ENCODE results near the gene SLIT1. TPM values are rescaled to one million over a fixed set of nuclear protein-coding genes. Genes with fewer than 3 reads are reported as not detected.

The SLIT1 gene
- 0.08 TPM for total RNA-seq
- long read RNA-seq, result 0 reads

GRCh38 chr10:97185326-97186058 lies at the start of gene SLIT1:
Gene SLIT1 (minus strand): TSS chr10:97185959. CDS start chr10:97185674, 285 bp downstream.
- intact Hi-C loops (cut with DNase I), result no loop called here
- DNase-seq (ENCODE audit: missing footprints) (peak; percentile 62), ATAC-seq (peak; percentile 10)

DNA sequence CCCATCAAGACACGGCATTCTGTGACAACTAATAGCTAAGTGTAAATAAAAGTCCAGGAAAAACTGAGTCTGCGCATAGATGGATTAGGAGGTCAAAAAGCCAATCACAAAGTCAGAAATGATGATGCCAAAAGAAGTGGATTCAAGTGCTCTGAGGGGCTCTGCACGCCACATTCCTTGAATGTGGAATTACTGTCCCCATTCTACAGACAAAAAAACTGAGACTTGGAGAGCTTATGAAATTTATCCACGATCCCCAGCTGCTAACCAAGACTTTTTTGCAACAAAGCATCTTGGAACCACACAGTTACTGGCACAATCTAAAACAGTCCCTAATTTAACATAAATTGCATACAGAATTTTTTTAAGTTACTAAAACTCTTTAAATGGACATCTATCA lies 49.6 kb upstream of the SLIT1 start:
- no peak for DNase-seq (ENCODE audit: missing footprints)
- intact Hi-C loops (cut with DNase I), result no loop called here
- ATAC-seq, result no peak

DNA sequence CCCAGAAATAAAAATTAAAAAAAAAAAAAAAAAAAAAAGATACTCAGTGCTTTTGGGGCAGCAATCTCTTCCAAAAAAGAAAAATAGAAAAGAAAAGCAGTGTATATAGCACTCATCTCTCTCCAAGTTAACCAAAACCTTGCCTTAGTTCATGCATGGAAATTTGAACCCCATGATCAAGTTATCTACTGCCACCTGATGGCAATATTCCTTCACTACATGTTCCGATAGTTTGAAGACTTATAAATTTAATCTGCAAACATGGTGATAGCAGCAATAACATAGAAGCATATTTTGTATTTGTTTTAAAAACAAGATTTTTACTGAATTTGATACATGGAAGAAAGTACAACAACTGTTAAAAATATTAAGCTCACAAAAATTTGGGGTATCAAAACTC lies 48.6 kb upstream of the SLIT1 start:
- no peak for ATAC-seq
- no peak for DNase-seq (ENCODE audit: missing footprints)
- intact Hi-C loops (cut with DNase I), result no loop called here

DNA sequence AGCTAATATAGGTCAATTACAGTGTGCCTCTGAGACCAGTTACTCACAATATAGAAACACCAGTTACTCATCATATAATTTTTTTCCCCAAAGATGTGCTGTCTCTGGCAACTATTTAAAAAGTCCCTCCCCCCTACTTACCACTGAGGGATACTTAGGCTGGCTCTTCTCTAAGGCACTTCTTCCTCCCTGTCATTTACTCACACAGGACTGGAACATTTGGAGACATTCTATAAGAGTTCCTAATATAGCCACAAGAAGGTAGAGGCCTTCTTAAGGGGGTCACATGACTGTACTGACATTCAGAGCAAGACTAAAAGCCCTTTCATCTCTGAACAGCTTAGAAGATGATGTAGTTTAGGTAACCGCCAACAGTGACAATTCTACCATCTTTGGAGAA lies 44.4 kb upstream of the SLIT1 start:
- intact Hi-C loops (cut with DNase I), result no loop called here
- ATAC-seq (no peak), DNase-seq (ENCODE audit: missing footprints) (no peak)

DNA sequence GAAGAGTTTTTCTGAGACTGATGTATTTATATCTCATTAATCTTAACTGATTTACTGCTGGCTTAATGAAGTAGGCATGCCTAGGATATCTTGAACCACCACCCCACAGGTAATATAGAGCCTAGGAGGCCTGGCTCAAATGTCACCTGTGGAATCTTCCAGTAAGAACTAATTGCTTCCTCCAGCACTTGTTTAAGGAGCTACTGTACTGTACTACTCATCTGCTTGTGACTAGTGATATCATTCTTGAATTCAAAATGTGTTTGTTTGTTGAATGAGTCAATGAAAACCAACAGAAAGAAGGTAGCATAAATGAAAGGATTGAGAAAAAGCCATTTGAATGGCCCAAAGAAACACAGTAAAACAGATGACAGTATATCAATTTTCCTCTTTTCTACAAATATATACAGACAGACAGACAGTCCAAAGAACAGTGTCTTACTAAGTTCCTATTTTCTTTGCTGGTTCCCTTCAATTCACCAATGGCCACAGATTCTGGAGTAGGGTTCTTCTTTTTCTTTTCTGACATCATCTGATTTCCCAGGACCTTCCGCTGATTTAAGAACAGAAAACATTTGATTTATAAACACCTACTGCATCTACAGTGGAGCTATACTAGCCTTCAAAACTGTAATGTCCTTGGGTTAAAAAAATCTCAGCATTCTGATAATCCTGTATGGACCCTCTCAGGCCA lies 43.7 kb upstream of the SLIT1 start:
- no peak for DNase-seq (ENCODE audit: missing footprints)
- ATAC-seq, result no peak
- intact Hi-C loops (cut with DNase I), result no loop called here

- DNase-seq (ENCODE audit: missing footprints) (no peak), ATAC-seq (no peak)
- intact Hi-C loops (cut with DNase I), result no loop called here
Observed at GRCh38 chr10:97228775-97229157, 43.0 kb upstream of the SLIT1 start.

DNA sequence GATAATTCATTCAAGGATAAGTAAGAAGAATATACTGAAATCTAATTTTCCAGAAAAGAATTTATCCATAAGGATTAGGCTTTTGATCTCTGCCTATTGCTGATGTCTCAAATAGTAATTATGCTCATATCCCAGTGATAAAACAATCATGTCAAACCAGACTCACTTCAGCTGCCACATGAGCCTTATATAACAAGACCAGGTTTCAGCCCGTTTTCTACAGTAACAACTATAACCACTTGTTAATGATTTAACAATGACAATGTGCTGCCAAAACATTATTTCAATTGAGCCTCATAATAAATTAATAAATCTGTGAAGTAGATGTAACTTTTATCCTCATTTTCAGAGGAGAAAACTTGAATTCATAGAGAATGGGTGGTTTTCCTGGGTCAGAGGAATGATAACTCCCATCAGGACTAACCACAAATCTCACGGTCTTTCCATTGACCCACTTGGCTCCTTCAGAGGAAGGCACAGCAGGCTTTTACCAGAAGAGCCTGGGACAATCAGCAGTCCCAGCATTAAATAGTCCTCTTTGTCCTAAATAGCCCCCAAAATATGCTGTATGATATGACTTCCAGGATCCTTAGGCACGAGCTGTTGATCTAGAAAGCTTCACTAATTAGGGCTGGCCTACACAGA lies 42.5 kb upstream of the SLIT1 start:
- intact Hi-C loops (cut with DNase I), result no loop called here
- DNase-seq (ENCODE audit: missing footprints) (no peak), ATAC-seq (no peak)

DNA sequence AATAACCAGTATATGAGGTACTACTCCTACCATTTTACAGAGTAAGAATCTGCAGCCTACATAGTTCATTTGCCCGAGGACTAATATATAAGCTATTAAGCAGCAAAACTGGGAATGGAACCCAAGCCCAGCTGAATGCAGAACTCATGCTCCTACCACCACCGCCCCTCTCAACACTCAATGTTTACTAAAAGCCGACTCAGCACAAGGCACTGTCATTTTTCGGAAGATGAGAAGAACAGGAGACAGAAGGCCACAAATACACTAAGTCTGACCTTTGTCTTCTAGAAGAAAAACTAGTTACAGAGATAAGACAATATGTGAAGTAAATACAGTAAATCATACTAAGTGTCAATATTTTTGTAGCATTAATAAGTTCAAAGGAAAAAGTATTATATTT lies 40.6 kb upstream of the SLIT1 start:
- no peak for ATAC-seq
- intact Hi-C loops (cut with DNase I), result no loop called here
- no peak for DNase-seq (ENCODE audit: missing footprints)

DNA sequence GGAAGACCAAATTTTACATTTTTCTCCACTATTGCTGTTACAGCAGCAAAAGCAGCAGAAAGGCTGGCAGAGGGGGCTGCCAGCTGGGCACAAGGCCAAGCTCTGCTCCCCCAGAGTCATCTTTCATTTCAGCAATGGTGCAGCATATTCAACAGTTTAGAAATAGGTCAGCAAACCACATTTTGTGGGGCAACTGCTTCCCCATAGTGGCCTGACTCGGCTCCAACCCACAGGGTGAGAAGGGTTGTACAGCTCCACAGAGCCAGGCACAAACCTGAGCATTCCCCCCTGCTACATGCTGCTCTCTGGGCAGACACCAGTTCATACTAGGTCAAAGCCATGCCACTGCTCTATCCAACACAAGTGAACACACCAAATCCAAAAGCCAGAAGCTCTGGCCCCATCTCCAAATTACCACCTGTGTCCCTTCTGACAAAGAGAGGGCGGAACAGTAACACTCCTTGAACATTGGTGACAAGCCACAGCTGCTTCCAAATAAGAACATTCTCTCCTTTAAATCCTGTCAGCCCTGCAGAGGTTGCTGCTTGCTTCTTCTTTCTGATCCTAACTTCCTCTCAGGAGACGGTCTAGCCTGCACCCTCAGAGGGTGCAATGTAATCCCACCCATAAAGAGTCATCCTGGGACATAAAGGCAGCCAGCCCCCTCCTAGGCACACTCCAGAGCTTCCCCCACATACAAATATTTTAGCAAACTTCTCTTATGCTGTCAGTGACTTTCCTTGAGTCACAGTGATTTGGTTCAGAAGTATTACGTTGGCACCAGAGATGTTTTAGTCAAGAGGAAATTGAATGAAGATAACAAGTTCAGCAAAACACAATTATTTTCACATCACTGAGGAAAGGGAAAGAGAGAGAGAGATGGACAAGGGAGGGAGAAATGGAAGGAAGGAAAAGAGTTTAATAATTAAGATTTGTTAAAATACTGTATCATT lies 39.0 kb upstream of the SLIT1 start:
- DNase-seq (ENCODE audit: missing footprints) (no peak), ATAC-seq (no peak)
- intact Hi-C loops (cut with DNase I), result no loop called here

DNA sequence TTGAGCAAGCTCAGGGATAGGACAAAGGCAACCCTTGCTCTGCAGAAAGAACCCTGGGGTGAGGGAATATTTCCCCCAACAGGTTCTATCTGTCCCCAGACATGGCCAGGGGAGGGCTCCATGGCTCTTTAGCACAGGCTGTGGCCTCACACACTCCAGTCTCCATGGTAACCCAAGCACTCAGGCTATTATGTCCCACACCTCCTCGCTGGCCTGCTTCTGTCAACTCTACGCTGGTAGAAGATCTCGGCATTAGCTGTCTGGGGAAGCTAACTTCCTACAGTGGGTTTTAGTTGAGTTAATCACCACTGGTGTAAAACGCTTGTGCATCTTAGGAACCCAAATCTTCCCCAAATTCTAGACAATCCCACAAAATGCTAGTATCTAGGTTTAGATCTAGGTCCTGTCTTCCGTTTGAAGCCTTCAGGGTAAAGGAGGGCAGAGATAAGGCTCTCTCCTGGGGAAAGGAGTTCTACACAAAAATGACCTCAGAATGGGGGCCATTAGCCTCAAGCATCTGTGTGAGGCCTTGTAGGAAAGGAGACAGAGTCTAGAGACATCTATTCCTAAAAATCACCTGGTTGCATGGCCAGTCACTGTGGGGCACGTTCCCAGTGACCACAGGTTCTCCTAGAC lies 36.7 kb upstream of the SLIT1 start:
- ATAC-seq (no peak), DNase-seq (ENCODE audit: missing footprints) (no peak)
- intact Hi-C loops (cut with DNase I), result no loop called here

GRCh38 chr10:97220355-97220754 lies 34.6 kb upstream of the SLIT1 start:
- ATAC-seq, result no peak
- intact Hi-C loops (cut with DNase I), result no loop called here
- no peak for DNase-seq (ENCODE audit: missing footprints)

DNA sequence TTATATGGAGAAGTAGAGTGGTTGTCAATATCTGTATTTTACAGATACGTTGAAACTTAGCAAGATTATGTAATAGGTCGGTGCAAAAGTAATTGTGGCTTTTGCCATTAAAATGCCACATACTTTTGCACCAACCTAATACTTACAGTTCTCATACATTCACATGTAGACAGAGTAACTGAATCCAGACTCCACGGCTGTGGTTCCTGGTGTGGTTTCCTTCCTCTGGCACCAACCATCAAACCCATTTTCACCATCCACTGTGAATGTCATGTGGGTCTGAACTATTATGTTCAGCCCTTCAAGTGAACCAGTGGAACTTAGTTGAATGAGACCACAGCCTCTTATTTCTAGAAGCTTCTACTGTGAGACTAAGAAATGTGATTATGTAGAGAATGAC lies 31.5 kb upstream of the SLIT1 start:
- intact Hi-C loops (cut with DNase I), result no loop called here
- ATAC-seq (no peak), DNase-seq (ENCODE audit: missing footprints) (no peak)

DNA sequence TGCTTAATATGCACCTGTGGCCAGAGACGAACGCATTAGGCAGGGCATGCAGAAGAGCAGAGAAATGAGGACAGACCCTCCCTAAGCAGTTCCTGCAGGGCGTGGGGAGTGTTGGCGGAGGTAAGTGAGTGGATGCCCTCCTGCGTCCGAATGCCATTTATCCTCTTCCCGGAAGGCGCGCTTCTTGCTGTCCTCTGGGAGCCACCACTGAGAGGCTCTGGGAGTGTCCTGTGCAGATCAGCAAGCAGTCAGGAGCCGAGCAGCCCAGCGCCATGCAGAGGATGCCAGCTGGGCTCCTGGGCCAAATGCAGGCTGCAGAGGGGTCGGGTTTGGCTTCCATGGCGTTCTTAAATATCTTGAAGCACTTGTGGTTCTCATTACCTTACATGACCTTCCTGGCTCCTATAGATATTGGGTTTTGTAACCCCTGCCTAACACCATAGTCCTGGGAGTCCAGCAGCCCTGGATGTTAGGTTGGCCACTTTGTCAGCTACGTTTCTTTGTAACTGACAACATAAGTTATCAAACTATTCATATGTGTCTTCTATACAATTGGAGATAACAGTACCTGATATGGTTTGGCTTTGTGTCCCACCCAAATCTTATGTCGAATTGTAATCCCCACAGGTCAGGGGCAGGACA lies 30.0 kb upstream of the SLIT1 start:
- no peak for DNase-seq (ENCODE audit: missing footprints)
- intact Hi-C loops (cut with DNase I), result no loop called here

DNA sequence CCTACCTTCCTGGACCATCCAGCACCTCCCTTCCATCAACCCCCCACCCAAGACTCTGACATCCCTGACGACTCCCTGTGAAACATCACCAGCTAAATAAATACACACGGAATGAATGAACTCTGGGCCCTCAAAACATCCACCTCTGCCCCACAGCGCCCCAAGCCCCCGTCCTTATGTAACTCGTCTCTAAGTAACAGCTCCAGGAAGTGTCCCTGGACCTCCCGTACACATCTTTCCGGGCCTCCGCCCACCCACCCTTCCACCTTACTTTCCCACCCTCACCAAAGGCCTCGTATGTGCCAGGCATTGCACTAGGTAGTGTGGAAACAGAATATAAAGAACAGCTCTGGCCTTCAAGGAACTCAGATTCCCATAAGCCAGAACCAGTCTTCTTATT lies 27.7 kb upstream of the SLIT1 start:
- DNase-seq (ENCODE audit: missing footprints), result no peak
- intact Hi-C loops (cut with DNase I), result no loop called here
- ATAC-seq, result no peak

More for the DNA sequence above, 30.0 kb upstream of the SLIT1 start:
- ATAC-seq, result no peak

- no peak for ATAC-seq
- intact Hi-C loops (cut with DNase I), result loop anchor here (2.0 kb wide), 1 partner anchor 138 kb away; no protein-coding TSS in a partner anchor
- DNase-seq (ENCODE audit: missing footprints), result no peak
Observed at GRCh38 chr10:97211229-97211628, 25.5 kb upstream of the SLIT1 start.

GRCh38 chr10:97210543-97210960 lies 24.8 kb upstream of the SLIT1 start:
- DNase-seq (ENCODE audit: missing footprints) (no peak), ATAC-seq (peak; percentile 47)
- intact Hi-C loops (cut with DNase I), result loop anchor here (2.0 kb wide), 1 partner anchor 138 kb away; no protein-coding TSS in a partner anchor

DNA sequence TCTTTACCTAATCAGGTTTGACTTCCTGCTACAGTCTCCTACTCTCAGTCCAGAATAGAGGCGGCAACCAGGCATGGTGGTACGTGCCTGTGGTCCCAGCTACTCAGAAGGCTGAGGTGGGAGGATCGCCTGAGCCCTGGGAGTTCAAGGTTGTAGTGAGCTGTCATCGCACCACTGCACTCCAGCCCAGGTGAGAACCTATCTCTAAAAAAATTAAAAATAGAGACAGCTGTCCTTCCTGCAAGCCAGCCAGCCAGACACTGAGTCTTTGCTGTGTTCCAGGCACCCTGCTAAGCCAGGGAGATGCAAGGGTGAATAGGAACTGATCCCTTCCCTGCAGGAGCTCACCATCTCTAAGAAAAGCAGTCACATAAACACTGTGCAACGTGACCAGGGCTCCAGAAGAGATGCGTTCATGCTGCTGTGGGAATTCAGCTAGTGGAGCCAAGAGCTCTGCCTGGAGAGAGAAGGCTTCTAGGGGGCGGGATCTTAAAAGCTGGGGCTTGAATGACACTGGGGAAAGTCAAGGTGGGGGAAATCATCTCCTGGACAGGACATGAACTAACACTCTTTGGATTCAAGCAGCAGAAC lies 22.1 kb upstream of the SLIT1 start:
- DNase-seq (ENCODE audit: missing footprints) (no peak), ATAC-seq (no peak)
- intact Hi-C loops (cut with DNase I), result no loop called here

GRCh38 chr10:97207131-97207530 lies 21.4 kb upstream of the SLIT1 start:
- ATAC-seq (no peak), DNase-seq (ENCODE audit: missing footprints) (no peak)
- intact Hi-C loops (cut with DNase I), result no loop called here
